ENCODE results near the gene ZNF202. TPM values are rescaled to one million over a fixed set of nuclear protein-coding genes. Genes with fewer than 3 reads are reported as not detected.
"Not testable (repeated sequence)": the region's sequence is repeated elsewhere in the genome, so short reads cannot be mapped to it uniquely, and the experiment has no call there.

The ZNF202 gene
- total and polyA plus RNA-seq, 2 of the 13 experiments (the other 11 are each of a cell fraction or from before 2014, with no cell fraction given), result 7.7 to 7.9 TPM

- Histone ChIP-seq H3K4me1 (ENCODE audit: insufficient read depth, low read length) (no peaks in the 10 kb centered on the region), H2AFZ (ENCODE audit: low read length) (no peak overlapping the region), H3K9ac (ENCODE audit: insufficient read depth, low read depth, low read length) (no peak overlapping the region), H3K27me3 (ENCODE audit: control insufficient read depth in 1 of 2, insufficient read depth in 2 of 2, low read length in 2 of 2) (no peaks in the 10 kb centered on the region; a peak in 1 of 5 replicates), H3K9me3 (ENCODE audit: low read length) (no peaks in the 10 kb centered on the region), H4K20me1 (ENCODE audit: insufficient read depth, low read length) (no peaks in the 10 kb centered on the region), H3K27ac (ENCODE audit: extremely low read length, insufficient read depth, low read length) (no peak overlapping the region), H3K4me2 (ENCODE audit: low read depth, low read length) (no peak overlapping the region), H3K36me3 (replicated peaks in 1 of 2; ENCODE audit: control insufficient read depth in 1 of 2, insufficient read depth in 2 of 2, low read length in 2 of 2) (no peaks in the 10 kb centered on the region), H3K79me2 (ENCODE audit: insufficient read depth, low read length) (no peaks in the 10 kb centered on the region), H3K4me3 (replicated peaks in 1 of 3; ENCODE audit: insufficient read depth in 1 of 3, low read depth in 2 of 3, low read length in 3 of 3) (no peak overlapping the region)
- 6% methylated on average over 4 of the region's 4 CpGs for WGBS (ENCODE audit: low lambda C conversion rate)
- in situ Hi-C loops (cut with HindIII; ENCODE audit: extremely low pct_ligation_motif_present, low pct_unique_long_range_greater_than_20kb), result no loop called here
- no TSS peak for BruUV-seq (replicated peaks)
- ChIA-PET CTCF (ENCODE audit: low intra/inter-chr PET ratio, low total read pairs) (no interaction called here), POLR2A (no interaction called here)
- ATAC-seq, result no peak
- no peak for DNase-seq (ENCODE audit: low spot score)
- intact Hi-C loops (cut with micrococcal nuclease; ENCODE audit: unreplicated experiment), result no loop called here
- FAIRE-seq, result no peak
- TF ChIP-seq ZFP62 (CRISPR knock-in tag; IDR thresholded peaks at IDR 0.05) (no peak), ZNF672 (CRISPR knock-in tag; IDR thresholded peaks at IDR 0.05) (no peak), POLR2G (IDR thresholded peaks at IDR 0.05; ENCODE audit: low read depth, low read length) (no peak), MAFK (conservative IDR thresholded peaks at IDR 0.05 in 1 of 2, IDR thresholded peaks at IDR 0.05 in 1 of 2; ENCODE audit: low read length in 2 of 2) (0 out of 4 replicates have a peak, but pooled peaks of 1 of the 2 experiments have one; percentile 1), SCMH1 (CRISPR knock-in tag; IDR thresholded peaks at IDR 0.05; ENCODE audit: borderline replicate concordance) (no peak), FOSL2 (CRISPR knock-in tag; IDR thresholded peaks at IDR 0.05) (no peak), HHEX (CRISPR knock-in tag; IDR thresholded peaks at IDR 0.05) (no peak), NR1H2 (CRISPR knock-in tag; IDR thresholded peaks at IDR 0.05; ENCODE audit: borderline replicate concordance, low read depth) (no peak), ATF4 (CRISPR knock-in tag; IDR thresholded peaks at IDR 0.05) (no peak)
These were observed 23.0 kb downstream of the ZNF202 start for GRCh38 chr11:123718469-123718868.

- Histone ChIP-seq H2AFZ (ENCODE audit: low read length) (no peak overlapping the region), H3K36me3 (replicated peaks in 1 of 2; ENCODE audit: control insufficient read depth in 1 of 2, insufficient read depth in 2 of 2, low read length in 2 of 2) (no peaks in the 10 kb centered on the region), H3K4me1 (ENCODE audit: insufficient read depth, low read length) (no peaks in the 10 kb centered on the region), H4K20me1 (ENCODE audit: insufficient read depth, low read length) (no peaks in the 10 kb centered on the region), H3K79me2 (ENCODE audit: insufficient read depth, low read length) (no peaks in the 10 kb centered on the region), H3K4me3 (replicated peaks in 1 of 3; ENCODE audit: insufficient read depth in 1 of 3, low read depth in 2 of 3, low read length in 3 of 3) (no peak overlapping the region), H3K27me3 (ENCODE audit: control insufficient read depth in 1 of 2, insufficient read depth in 2 of 2, low read length in 2 of 2) (no peaks in the 10 kb centered on the region; a peak in 1 of 5 replicates), H3K27ac (ENCODE audit: extremely low read length, insufficient read depth, low read length) (no peak overlapping the region), H3K9ac (ENCODE audit: insufficient read depth, low read depth, low read length) (no peak overlapping the region), H3K4me2 (ENCODE audit: low read depth, low read length) (no peak overlapping the region), H3K9me3 (ENCODE audit: low read length) (no peaks in the 10 kb centered on the region)
- BruUV-seq (replicated peaks), result no TSS peak
- in situ Hi-C loops (cut with HindIII; ENCODE audit: extremely low pct_ligation_motif_present, low pct_unique_long_range_greater_than_20kb) (no loop called here), intact Hi-C loops (cut with micrococcal nuclease; ENCODE audit: unreplicated experiment) (no loop called here)
- POLR2A ChIA-PET, result no interaction called here
- no peak for DNase-seq (ENCODE audit: low spot score)
- 0% methylated on average over 2 of the region's 2 CpGs for WGBS (ENCODE audit: low lambda C conversion rate)
- FAIRE-seq, result no peak
- TF ChIP-seq SP1 (IDR thresholded peaks at IDR 0.05), result no peak
- no peak for TF ChIP-seq SP1 (CRISPR knock-in tag; IDR thresholded peaks at IDR 0.05)
- TF ChIP-seq ZNF136 (CRISPR knock-in tag; IDR thresholded peaks at IDR 0.05; ENCODE audit: low read depth), result no peak
- TF ChIP-seq ZNF180 (CRISPR knock-in tag; IDR thresholded peaks at IDR 0.05; ENCODE audit: borderline replicate concordance, low read depth), result no peak
- CTCF ChIA-PET (ENCODE audit: low intra/inter-chr PET ratio, low total read pairs), result no interaction called here
- ATAC-seq, result no peak
These were observed 23.4 kb downstream of the ZNF202 start for GRCh38 chr11:123718063-123718462.

DNA sequence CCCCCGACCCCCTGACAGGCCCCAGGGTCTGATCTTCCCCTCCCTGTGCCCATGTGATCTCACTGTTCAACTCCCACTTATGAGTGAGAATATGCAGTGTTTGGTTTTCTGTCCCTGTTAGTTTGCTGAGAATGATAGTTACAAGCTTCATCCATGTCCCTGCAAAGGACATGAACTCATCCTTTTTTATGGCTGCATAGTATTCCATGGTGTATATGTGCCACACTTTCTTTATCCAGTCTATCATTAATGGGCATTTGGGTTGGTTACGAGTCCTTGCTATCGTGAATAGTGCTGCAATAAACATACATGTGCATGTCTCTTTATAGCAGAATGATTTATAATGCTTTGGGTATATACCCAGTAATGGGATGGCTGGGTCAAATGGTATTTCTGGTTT, 28.8 kb downstream of the ZNF202 start:
- H3K9ac ChIP-seq (ENCODE audit: insufficient read depth, low read depth, low read length); POLR2A ChIA-PET; H4K20me1 ChIP-seq (ENCODE audit: insufficient read depth, low read length); H3K4me1 ChIP-seq (ENCODE audit: insufficient read depth, low read length); H3K4me3 ChIP-seq (replicated peaks in 1 of 3; ENCODE audit: insufficient read depth in 1 of 3, low read depth in 2 of 3, low read length in 3 of 3); in situ Hi-C loops (cut with HindIII; ENCODE audit: extremely low pct_ligation_motif_present, low pct_unique_long_range_greater_than_20kb); DNase-seq (ENCODE audit: low spot score); H3K9me3 ChIP-seq (ENCODE audit: low read length); CTCF ChIA-PET (ENCODE audit: low intra/inter-chr PET ratio, low total read pairs); H2AFZ ChIP-seq (ENCODE audit: low read length); FAIRE-seq; H3K27me3 ChIP-seq (ENCODE audit: control insufficient read depth in 1 of 2, insufficient read depth in 2 of 2, low read length in 2 of 2); BruUV-seq (replicated peaks); H3K27ac ChIP-seq (ENCODE audit: extremely low read length, insufficient read depth, low read length); H3K36me3 ChIP-seq (replicated peaks in 1 of 2; ENCODE audit: control insufficient read depth in 1 of 2, insufficient read depth in 2 of 2, low read length in 2 of 2); intact Hi-C loops (cut with micrococcal nuclease; ENCODE audit: unreplicated experiment); H3K4me2 ChIP-seq (ENCODE audit: low read depth, low read length); H3K79me2 ChIP-seq (ENCODE audit: insufficient read depth, low read length); ATAC-seq: not testable (repeated sequence)
- WGBS (ENCODE audit: low lambda C conversion rate), result 2% methylated on average over 3 of the region's 3 CpGs
